Large intestine (tissue), 3 donors: Measurements from ENCODE around the gene ZNF581. TPM values are rescaled to one million over a fixed set of nuclear protein-coding genes. Genes with fewer than 3 reads are reported as not detected.

ENCODE experiments used
- DNase-seq, 2 donors: peaks; one replicate each; pipeline versions ENCODE4 v3.0.0 to v3.0.0-alpha.2; 2013
- H3K27ac ChIP-seq: one replicate; pipeline ENCODE4 v1.5.1; 2013; ENCODE audit warnings: low read length
- H3K27me3 ChIP-seq: 2 replicates; pipeline ENCODE4 v1.6.1; 2013; ENCODE audit warnings: low read length; ENCODE audit not compliant: control insufficient read depth, insufficient read depth
- H3K36me3 ChIP-seq: 2 replicates; pipeline ENCODE4 v1.6.1; 2013; ENCODE audit warnings: low read length; ENCODE audit not compliant: control insufficient read depth, insufficient read depth
- H3K4me1 ChIP-seq: one replicate; pipeline ENCODE4 v1.6.1; 2013; ENCODE audit warnings: low read length; ENCODE audit not compliant: control insufficient read depth, insufficient read depth
- H3K4me3 ChIP-seq: one replicate; pipeline ENCODE4 v1.5.1; 2013; ENCODE audit warnings: low read length
- H3K9me3 ChIP-seq: one replicate; pipeline ENCODE4 v1.6.1; 2013; ENCODE audit warnings: mild to moderate bottlenecking, low read depth, low read length, moderate library complexity; ENCODE audit not compliant: control insufficient read depth
- WGBS: methylation state at CpG from one replicate; pipeline ENCODE4 v1.1.5; 2013; ENCODE audit warnings: low lambda C conversion rate; ENCODE audit not compliant: insufficient coverage; 5-methylcytosine and 5-hydroxymethylcytosine counted together
- polyA plus RNA-seq: library from polyadenylated mRNA; unstranded; fragments of 120-200 nt; gene quantifications from one replicate; pipeline ENCODE4 v1.2.1, GENCODE V29; 2013

The ZNF581 gene
- polyA plus RNA-seq, 1 donor, result 29.1 TPM

- H3K36me3 ChIP-seq, result peaks cover 89% of the 10 kb centered on the region
- no CpG with 5 or more reads among the region's 37 CpGs for WGBS
- H3K9me3 ChIP-seq, result peaks cover 4% of the 10 kb centered on the region
- no peak overlapping the region for H3K27ac ChIP-seq
- no peaks in the 10 kb centered on the region for H3K27me3 ChIP-seq
- no peak overlapping the region for H3K4me3 ChIP-seq
- no peak for DNase-seq
- peaks cover 10% of the 10 kb centered on the region for H3K4me1 ChIP-seq
Observed at GRCh38 chr19:55694656-55695491, 51.4 kb downstream of the ZNF581 start.

Other genes starting within 250 kb of the ZNF581 start
- 29.9 TPM for gene UBE2S, start 235.9 kb upstream of the ZNF581 start, polyA plus RNA-seq
- gene SHISA7, start 200.3 kb upstream of the ZNF581 start, polyA plus RNA-seq, result 1.1 TPM
- gene ISOC2, start 182.0 kb upstream of the ZNF581 start, polyA plus RNA-seq, result 30.4 TPM
- gene C19orf85, start 178.9 kb upstream of the ZNF581 start, polyA plus RNA-seq, result not detected
- gene ZNF628, start 167.0 kb upstream of the ZNF581 start, polyA plus RNA-seq, result 5.6 TPM
- gene NAT14, start 158.5 kb upstream of the ZNF581 start, polyA plus RNA-seq, result 14.0 TPM
- 4.0 TPM for gene SSC5D, start 155.2 kb upstream of the ZNF581 start, polyA plus RNA-seq
- 0.66 TPM for gene SBK2, start 106.5 kb upstream of the ZNF581 start, polyA plus RNA-seq
- gene SBK3, start 98.1 kb upstream of the ZNF581 start, polyA plus RNA-seq, result 0.15 TPM
- gene ZNF579, start 62.8 kb upstream of the ZNF581 start, polyA plus RNA-seq, result 14.9 TPM
- gene FIZ1, start 44.1 kb upstream of the ZNF581 start, polyA plus RNA-seq, result 13.9 TPM
- gene ZNF524, start 43.4 kb upstream of the ZNF581 start, polyA plus RNA-seq, result 18.9 TPM
- gene ZNF865, start 38.0 kb upstream of the ZNF581 start, polyA plus RNA-seq, result 10.4 TPM
- gene ZNF784, start 19.1 kb upstream of the ZNF581 start, polyA plus RNA-seq, result 15.6 TPM
- gene ZNF580, start 2.6 kb upstream of the ZNF581 start, polyA plus RNA-seq, result 31.3 TPM
- gene CCDC106, start 4.6 kb downstream of the ZNF581 start, polyA plus RNA-seq, result 11.6 TPM
- gene U2AF2, start 11.4 kb downstream of the ZNF581 start, polyA plus RNA-seq, result 167 TPM
- 153 TPM for gene EPN1, start 31.6 kb downstream of the ZNF581 start, polyA plus RNA-seq
- not detected for gene NLRP9, start 94.8 kb downstream of the ZNF581 start, polyA plus RNA-seq
- 0.15 TPM for gene RFPL4A, start 115.4 kb downstream of the ZNF581 start, polyA plus RNA-seq
- not detected for gene RFPL4AL1, start 125.5 kb downstream of the ZNF581 start, polyA plus RNA-seq
- gene NLRP11, start 188.3 kb downstream of the ZNF581 start, polyA plus RNA-seq, result 0.04 TPM
- not detected for gene NLRP4, start 192.9 kb downstream of the ZNF581 start, polyA plus RNA-seq